HepG2 (cell line): ENCODE data around the gene HLA-G. TPM values are rescaled to one million over a fixed set of nuclear protein-coding genes. Genes with fewer than 3 reads are reported as not detected.

Source experiments
- ATAC-seq: fragments of 200-7000 bp; cut with Tn5 transposase; 3 replicates; pipeline ENCODE4 v1.9.1; 2020; ENCODE audit warnings: mild to moderate bottlenecking, moderate library complexity
- BruUV-seq: library from RNA; stranded (reverse); fragments of 400-500 nt; replicated peaks from 2 replicates; lab custom pipeline; 2021; lab: Mats Ljungman, UMichigan
- CTCF ChIA-PET: fragments of 300-600 bp; formaldehyde crosslinking; extraction: SDS; loops from one replicate; lab custom pipeline; 2021; ENCODE audit warnings: low total read pairs, inconsistent platforms, low intra/inter-chr PET ratio; lab: Yijun Ruan, JAX
- POLR2A ChIA-PET: fragments of 350-600 bp; sonication (Branson Sonifier 250); formaldehyde crosslinking; loops from one replicate; lab custom pipeline; 2020; ENCODE audit warnings: antibody characterized with exemption, inconsistent platforms; lab: Yijun Ruan, JAX
- DNase-seq: peaks from one replicate; pipeline ENCODE4 v3.0.0-alpha.2; 2015; ENCODE audit warnings: low spot score
- FAIRE-seq: peaks from 3 replicates; lab custom pipeline; 2011; peaks lifted over from hg19 to GRCh38; lab: Jason Lieb, UNC
- H2AFZ ChIP-seq: one replicate; pipeline ENCODE4 v1.6.1; 2011; ENCODE audit warnings: low read length, inconsistent platforms
- H3K27ac ChIP-seq: fragments of 300-600 bp; 3 replicates; pipeline ENCODE4 v1.8.0; 2011; ENCODE audit warnings: mixed run types, mild to moderate bottlenecking, mixed read lengths, low read length, inconsistent platforms; ENCODE audit not compliant: insufficient read depth; ENCODE audit errors: extremely low read length
- H3K27me3 ChIP-seq, 2 experiments: fragments of 200-600 bp in 1 of 2; 2 replicates in 1 of 2; 3 replicates in 1 of 2; pipeline versions ENCODE4 v1.6.0 to v1.8.0; 2011; ENCODE audit warnings: low read length in 2 of 2, mild to moderate bottlenecking in 2 of 2, moderate library complexity in 2 of 2, inconsistent platforms in 1 of 2; ENCODE audit not compliant: insufficient read depth in 2 of 2, control insufficient read depth in 1 of 2
- H3K36me3 ChIP-seq, 2 experiments: fragments of 200-600 bp in 1 of 2; replicated peaks in 1 of 2; 2 replicates in 1 of 2; 3 replicates in 1 of 2; pipeline versions ENCODE4 v1.5.1 to v1.8.0; 2011; ENCODE audit warnings: low read length in 2 of 2, inconsistent platforms in 1 of 2; ENCODE audit not compliant: insufficient read depth in 2 of 2, control insufficient read depth in 1 of 2
- H3K4me1 ChIP-seq: 2 replicates; pipeline ENCODE4 v1.5.1; 2012; ENCODE audit warnings: low read length, inconsistent platforms; ENCODE audit not compliant: insufficient read depth
- H3K4me2 ChIP-seq: 2 replicates; pipeline ENCODE4 v1.6.0; 2011; ENCODE audit warnings: low read depth, low read length, inconsistent platforms
- H3K4me3 ChIP-seq, 3 experiments: fragments of 200-600 bp in 1 of 3; sonication (generic), shearing (Covaris generic) in 1 of 3; replicated peaks in 1 of 3; 2 replicates each; pipeline ENCODE4 v1.5.1; 2011 to 2016; ENCODE audit warnings: low read length in 3 of 3, inconsistent platforms in 2 of 3, low read depth in 2 of 3, mild to moderate bottlenecking in 2 of 3, control low read depth in 1 of 3, mixed read lengths in 1 of 3; ENCODE audit not compliant: insufficient read depth in 1 of 3
- H3K79me2 ChIP-seq: one replicate; pipeline ENCODE4 v1.6.1; 2011; ENCODE audit warnings: low read length, inconsistent platforms; ENCODE audit not compliant: insufficient read depth
- H3K9ac ChIP-seq: 2 replicates; pipeline ENCODE4 v1.6.0; 2011; ENCODE audit warnings: mild to moderate bottlenecking, low read depth, low read length, inconsistent platforms; ENCODE audit not compliant: insufficient read depth
- H3K9me3 ChIP-seq: 2 replicates; pipeline ENCODE4 v1.5.1; 2012; ENCODE audit warnings: mild to moderate bottlenecking, low read length
- H4K20me1 ChIP-seq: 2 replicates; pipeline ENCODE4 v1.6.0; 2011; ENCODE audit warnings: inconsistent platforms, mild to moderate bottlenecking, low read length, moderate library complexity; ENCODE audit not compliant: insufficient read depth
- ATF2 ChIP-seq: sonication (generic); formaldehyde crosslinking; IDR thresholded peaks from 2 replicates; pipeline ENCODE4 v1.4.0; 2020; ENCODE audit warnings: missing genetic modification reagents
- GATAD1 ChIP-seq: IDR thresholded peaks from 2 replicates; pipeline ENCODE4 v1.6.1; 2016; ENCODE audit warnings: missing genetic modification reagents, missing compliant biosample characterization
- HMGA1 ChIP-seq: sonication (generic); formaldehyde crosslinking; conservative IDR thresholded peaks from 2 replicates; pipeline ENCODE4 v1.4.0; 2020; ENCODE audit warnings: missing genetic modification reagents
- HNRNPLL ChIP-seq: fragments of 200-400 bp; formaldehyde crosslinking; IDR thresholded peaks from 2 replicates; pipeline ENCODE4 v1.6.1; 2017; ENCODE audit warnings: mild to moderate bottlenecking, low read depth, low read length; ENCODE audit not compliant: poor library complexity, severe bottlenecking
- MAZ ChIP-seq, 2 experiments: sonication (generic) in 1 of 2; formaldehyde crosslinking in 1 of 2; IDR thresholded peaks; 2 replicates each; pipeline versions ENCODE4 v1.5.0 to v1.6.1; 2012 to 2020; ENCODE audit warnings: low read depth in 2 of 2, mild to moderate bottlenecking in 2 of 2, borderline replicate concordance in 1 of 2, improper control_type of control experiment in 1 of 2, low read length in 1 of 2, missing genetic modification reagents in 1 of 2, moderate library complexity in 1 of 2
- MTA1 ChIP-seq: sonication (generic); formaldehyde crosslinking; IDR thresholded peaks from 2 replicates; pipeline ENCODE4 v1.4.0; 2020; ENCODE audit warnings: missing genetic modification reagents, mild to moderate bottlenecking, borderline replicate concordance
- NFE2L1 ChIP-seq: sonication (generic); formaldehyde crosslinking; IDR thresholded peaks from 2 replicates; pipeline ENCODE4 v1.4.0; 2020; ENCODE audit warnings: missing genetic modification reagents, mild to moderate bottlenecking, borderline replicate concordance
- RAD51 ChIP-seq: fragments of 450-650 bp; IDR thresholded peaks from 2 replicates; pipeline ENCODE4 v1.6.1; 2016; ENCODE audit warnings: borderline replicate concordance
- SOX6 ChIP-seq, 2 experiments: fragments of 450-650 bp in 1 of 2; sonication (generic) in 1 of 2; formaldehyde crosslinking in 1 of 2; IDR thresholded peaks; 2 replicates each; pipeline versions ENCODE4 v1.4.0 to v1.6.1; 2017 to 2020; ENCODE audit warnings: antibody characterized with exemption in 1 of 2, mild to moderate bottlenecking in 1 of 2, missing genetic modification reagents in 1 of 2
- ZFAT ChIP-seq: sonication (generic); formaldehyde crosslinking; conservative IDR thresholded peaks from 2 replicates; pipeline ENCODE4 v1.8.1; 2023; ENCODE audit warnings: missing genetic modification reagents, inconsistent platforms
- ZNF260 ChIP-seq: sonication (generic); formaldehyde crosslinking; IDR thresholded peaks from 2 replicates; pipeline ENCODE4 v1.4.0; 2020; ENCODE audit warnings: missing genetic modification reagents, low read depth, mild to moderate bottlenecking, borderline replicate concordance
- ZNF3 ChIP-seq: IDR thresholded peaks from 2 replicates; pipeline ENCODE4 v1.7.0; 2017; ENCODE audit warnings: inconsistent platforms
- ZNF430 ChIP-seq: sonication (generic); formaldehyde crosslinking; IDR thresholded peaks from 2 replicates; pipeline ENCODE4 v1.9.0; 2021; ENCODE audit warnings: mild to moderate bottlenecking, missing genetic modification reagents
- ZNF512 ChIP-seq: sonication (generic); formaldehyde crosslinking; IDR thresholded peaks from 2 replicates; pipeline ENCODE4 v1.4.0; 2020; ENCODE audit warnings: mild to moderate bottlenecking, missing genetic modification reagents
- WGBS: methylation state at CpG from one replicate; pipeline ENCODE4 v1.1.6; 2017; ENCODE audit warnings: low lambda C conversion rate; 5-methylcytosine and 5-hydroxymethylcytosine counted together
- in situ Hi-C: cut with HindIII; loops from 2 replicates; pipeline ENCODE4 v1.10.0; 2017; ENCODE audit warnings: low pct_unique_long_range_greater_than_20kb; ENCODE audit not compliant: extremely low pct_ligation_motif_present
- intact Hi-C: fragments of 100-400 bp; cut with micrococcal nuclease; formaldehyde crosslinking; loops from one replicate; pipeline ENCODE4 v1.10.0; 2022; ENCODE audit not compliant: unreplicated experiment
- polyA plus RNA-seq, 8 experiments: library from polyadenylated mRNA; depleted of rRNA in 3 of 8; stranded (reverse) in 7 of 8; unstranded in 1 of 8; fragments of >200 nt; fragmentation: Illumina TruSeq in 4 of 8; extraction: Trizol in 4 of 8; gene quantifications; 2 replicates each; pipeline versions ENCODE4 v1.2.1 to v1.2.3, GENCODE V29; 2011 to 2016; ENCODE audit warnings: low read depth in 4 of 8, missing spikeins in 1 of 8, mixed read lengths in 1 of 8; ENCODE audit not compliant: insufficient read depth in 1 of 8
- total RNA-seq, 5 experiments: library from RNA; depleted of rRNA; stranded (reverse); fragments of >200 nt; fragmentation: Illumina TruSeq; extraction: Trizol; gene quantifications; 2 replicates each; pipeline ENCODE4 v1.2.3, GENCODE V29; 2016; ENCODE audit warnings: low read depth in 1 of 5

HLA-G gene
- total and polyA plus RNA-seq, 2 of the 13 experiments (the other 11 are each of a cell fraction or from before 2014, with no cell fraction given), result 0.29 to 0.30 TPM

- Histone ChIP-seq H3K27me3 (no peaks in the 10 kb centered on the region; a peak in 1 of 5 replicates), H3K4me2 (no peak overlapping the region), H3K79me2 (no peaks in the 10 kb centered on the region), H4K20me1 (no peaks in the 10 kb centered on the region), H3K4me1 (peaks cover 13% of the 10 kb centered on the region; the same call in 1 of the 2 replicates), H3K9ac (no peak overlapping the region), H3K9me3 (no peaks in the 10 kb centered on the region), H2AFZ (no peak overlapping the region), H3K36me3 (no peaks in the 10 kb centered on the region), H3K4me3 (no peak overlapping the region), H3K27ac (no peak overlapping the region)
- intact Hi-C loops, result no loop called here
- POLR2A ChIA-PET, result no interaction called here
- BruUV-seq, result no TSS peak
- no peak for DNase-seq
- FAIRE-seq, result no peak
- CTCF ChIA-PET, result no interaction called here
- WGBS, result 27% methylated on average over 4 of the region's 4 CpGs
- no peak for ATAC-seq
- in situ Hi-C loops, result no loop called here
- TF ChIP-seq MTA1 (CRISPR knock-in tag), result no peak
- no peak for TF ChIP-seq SOX6 (IDR thresholded peaks at IDR 0.05)
- no peak for TF ChIP-seq SOX6 (CRISPR knock-in tag; IDR thresholded peaks at IDR 0.05)
- no peak for TF ChIP-seq ZNF260 (CRISPR knock-in tag)
- TF ChIP-seq ATF2, result no peak
- TF ChIP-seq HMGA1, result no peak
- no peak for TF ChIP-seq ZNF3
- no peak for TF ChIP-seq ZNF430 (CRISPR knock-in tag)
- no peak for TF ChIP-seq ZFAT (CRISPR knock-in tag)
- no peak for TF ChIP-seq NFE2L1 (CRISPR knock-in tag)
- TF ChIP-seq GATAD1, result no peak
- no peak for TF ChIP-seq ZNF512 (CRISPR knock-in tag)
- TF ChIP-seq RAD51, result no peak
- no peak for TF ChIP-seq MAZ (IDR thresholded peaks at IDR 0.05; ENCODE audit: borderline replicate concordance, low read depth, low read length)
- no peak for TF ChIP-seq MAZ (CRISPR knock-in tag; IDR thresholded peaks at IDR 0.05; ENCODE audit: low read depth)
- TF ChIP-seq HNRNPLL, result no peak
Observed at GRCh38 chr6:29818892-29819291, 8.7 kb upstream of the HLA-G start.
